Neural cell (in vitro differentiated cells): ENCODE measurements around the gene ZNF606. TPM values are rescaled to one million over a fixed set of nuclear protein-coding genes. Genes with fewer than 3 reads are reported as not detected.

ENCODE experiments used
- H2AFZ ChIP-seq: fragments of 200-600, 300-800 bp; sonication (generic), shearing (Covaris generic); 2 replicates; pipeline ENCODE4 v1.6.0; 2014; ENCODE audit warnings: low read depth, mild to moderate bottlenecking, antibody characterized with exemption, low read length, moderate library complexity
- H3F3A ChIP-seq: fragments of 200-600 bp; shearing (Covaris generic); 2 replicates; pipeline ENCODE4 v1.6.1; 2016; ENCODE audit warnings: mild to moderate bottlenecking, moderate library complexity, mixed read lengths, antibody characterized with exemption, low read length; ENCODE audit not compliant: insufficient read depth, poor library complexity, severe bottlenecking
- H3K27ac ChIP-seq: fragments of 200-600, 300-800 bp; sonication (generic), shearing (Covaris generic); 2 replicates; pipeline ENCODE4 v1.5.1; 2014; ENCODE audit warnings: mild to moderate bottlenecking, low read length, moderate library complexity
- H3K27me3 ChIP-seq: fragments of 300-800, 200-600 bp; sonication (generic), shearing (Covaris generic); 2 replicates; pipeline ENCODE4 v1.6.0; 2014; ENCODE audit warnings: mild to moderate bottlenecking, low read depth, low read length, moderate library complexity; ENCODE audit not compliant: insufficient read depth
- H3K36me3 ChIP-seq: fragments of 300-800, 200-600 bp; sonication (generic), shearing (Covaris generic); 2 replicates; pipeline ENCODE4 v1.5.1; 2014; ENCODE audit warnings: mild to moderate bottlenecking, antibody characterized with exemption, low read length, moderate library complexity; ENCODE audit not compliant: insufficient read depth
- H3K4me2 ChIP-seq: fragments of 300-800, 200-600 bp; sonication (generic), shearing (Covaris generic); 2 replicates; pipeline ENCODE4 v1.6.0; 2014; ENCODE audit warnings: mild to moderate bottlenecking, low read length
- H3K4me3 ChIP-seq: fragments of 300-800, 200-600 bp; sonication (generic), shearing (Covaris generic); 2 replicates; pipeline ENCODE4 v1.5.1; 2014; ENCODE audit warnings: mild to moderate bottlenecking, low read length, moderate library complexity
- H3K79me2 ChIP-seq: fragments of 200-600 bp; shearing (Covaris generic); replicated peaks from 2 replicates; pipeline ENCODE4 v1.6.0; 2014; ENCODE audit warnings: mild to moderate bottlenecking, low read length, moderate library complexity; ENCODE audit not compliant: insufficient read depth
- H3K9ac ChIP-seq: fragments of 300-800, 200-600 bp; sonication (generic), shearing (Covaris generic); 2 replicates; pipeline ENCODE4 v1.6.1; 2016; ENCODE audit warnings: mild to moderate bottlenecking, low read length, mixed read lengths
- H3K9me2 ChIP-seq: fragments of 200-600 bp; shearing (Covaris generic); 2 replicates; pipeline ENCODE4 v1.6.1; 2016; ENCODE audit warnings: mild to moderate bottlenecking, low read length, mixed read lengths; ENCODE audit not compliant: insufficient read depth
- H3K9me3 ChIP-seq: fragments of 200-600, 300-800 bp; sonication (generic), shearing (Covaris generic); 2 replicates; pipeline ENCODE4 v1.6.1; 2016; ENCODE audit warnings: mild to moderate bottlenecking, mixed run types, low read length, moderate library complexity, mixed read lengths
- H4K20me1 ChIP-seq: fragments of 200-600 bp; shearing (Covaris generic); 2 replicates; pipeline ENCODE4 v1.6.1; 2016; ENCODE audit warnings: mild to moderate bottlenecking, mixed run types; ENCODE audit not compliant: insufficient read depth
- CTCF ChIP-seq: fragments of 450-650 bp; IDR thresholded peaks from 2 replicates; pipeline ENCODE4 v1.5.1; 2014; ENCODE audit warnings: antibody characterized with exemption, mild to moderate bottlenecking, moderate library complexity; ENCODE audit not compliant: poor library complexity, severe bottlenecking
- EP300 ChIP-seq: fragments of 450-650 bp; conservative IDR thresholded peaks from 2 replicates; pipeline ENCODE4 v1.6.1; 2014; ENCODE audit warnings: antibody characterized with exemption, mild to moderate bottlenecking, moderate library complexity; ENCODE audit not compliant: poor library complexity, severe bottlenecking
- EZH2 ChIP-seq: fragments of 200-600, 300-800 bp; shearing (Covaris generic), sonication (generic); IDR thresholded peaks from 2 replicates; pipeline ENCODE4 v1.6.1; 2014; ENCODE audit warnings: antibody characterized with exemption, low read length, borderline replicate concordance, mild to moderate bottlenecking; ENCODE audit not compliant: insufficient read depth, poor library complexity, severe bottlenecking
- MXI1 ChIP-seq: fragments of 450-650 bp; conservative IDR thresholded peaks from 2 replicates; pipeline ENCODE4 v1.6.1; 2014; ENCODE audit warnings: antibody characterized with exemption, mild to moderate bottlenecking; ENCODE audit not compliant: poor library complexity, severe bottlenecking
- POLR2AphosphoS5 ChIP-seq: IDR thresholded peaks from 2 replicates; pipeline ENCODE4 v1.6.1; 2012
- RAD21 ChIP-seq: fragments of 450-650 bp; conservative IDR thresholded peaks from 2 replicates; pipeline ENCODE4 v1.6.1; 2014; ENCODE audit warnings: antibody characterized with exemption, mild to moderate bottlenecking, moderate library complexity
- SMC3 ChIP-seq: fragments of 450-650 bp; conservative IDR thresholded peaks from 2 replicates; pipeline ENCODE4 v1.6.1; 2014; ENCODE audit warnings: antibody characterized with exemption, mild to moderate bottlenecking, moderate library complexity; ENCODE audit not compliant: poor library complexity
- TAF1 ChIP-seq: IDR thresholded peaks from 2 replicates; pipeline ENCODE4 v1.6.1; 2012; ENCODE audit warnings: low read depth
- polyA plus RNA-seq: library from polyadenylated mRNA; depleted of rRNA; stranded (reverse); fragments of >200 nt; gene quantifications from 2 replicates; pipeline ENCODE4 v1.2.3, GENCODE V29; 2014
- TF ChIP-seq, protein P1 (sequence below): IDR thresholded peaks from 2 replicates; pipeline ENCODE4 v1.6.1; 2012; ENCODE audit warnings: borderline replicate concordance

The ZNF606 gene
- polyA plus RNA-seq, 1 donor from 2014 or later: 39.1 TPM

DNA sequence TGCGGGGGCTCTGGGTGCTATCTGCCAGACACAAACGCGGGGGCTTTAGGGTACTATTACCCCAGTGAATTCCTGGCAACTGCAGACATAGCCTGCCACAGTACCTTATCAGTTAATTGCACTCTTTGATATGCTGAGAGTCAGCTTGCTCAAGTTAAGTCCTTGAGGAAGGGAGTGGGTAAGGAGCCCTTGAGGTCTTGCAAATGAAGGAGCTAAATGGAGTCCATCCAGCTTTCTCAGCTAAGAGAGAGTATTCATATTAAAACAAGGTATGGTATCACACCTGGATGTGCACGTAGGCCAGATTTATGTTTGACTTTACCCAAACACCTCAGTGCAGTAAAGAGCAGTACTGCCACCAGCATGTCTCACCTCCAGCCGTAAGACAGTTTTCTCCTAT lies 11.5 kb upstream of the ZNF606 start:
- Histone ChIP-seq H2AFZ (no peak overlapping the region), H3K27me3 (no peaks in the 10 kb centered on the region), H3F3A (no peaks in the 10 kb centered on the region), H3K36me3 (peaks cover 8% of the 10 kb centered on the region), H3K9ac (no peak overlapping the region), H3K9me3 (peaks cover 14% of the 10 kb centered on the region), H3K4me3 (no peak overlapping the region), H3K4me2 (no peak overlapping the region), H3K27ac (no peak overlapping the region), H4K20me1 (no peaks in the 10 kb centered on the region), H3K79me2 (no peaks in the 10 kb centered on the region), H3K9me2 (no peaks in the 10 kb centered on the region)
- no peak for TF ChIP-seq MXI1
- no peak for TF ChIP-seq TAF1
- TF ChIP-seq POLR2AphosphoS5: no peak
- TF ChIP-seq, protein P1, sequence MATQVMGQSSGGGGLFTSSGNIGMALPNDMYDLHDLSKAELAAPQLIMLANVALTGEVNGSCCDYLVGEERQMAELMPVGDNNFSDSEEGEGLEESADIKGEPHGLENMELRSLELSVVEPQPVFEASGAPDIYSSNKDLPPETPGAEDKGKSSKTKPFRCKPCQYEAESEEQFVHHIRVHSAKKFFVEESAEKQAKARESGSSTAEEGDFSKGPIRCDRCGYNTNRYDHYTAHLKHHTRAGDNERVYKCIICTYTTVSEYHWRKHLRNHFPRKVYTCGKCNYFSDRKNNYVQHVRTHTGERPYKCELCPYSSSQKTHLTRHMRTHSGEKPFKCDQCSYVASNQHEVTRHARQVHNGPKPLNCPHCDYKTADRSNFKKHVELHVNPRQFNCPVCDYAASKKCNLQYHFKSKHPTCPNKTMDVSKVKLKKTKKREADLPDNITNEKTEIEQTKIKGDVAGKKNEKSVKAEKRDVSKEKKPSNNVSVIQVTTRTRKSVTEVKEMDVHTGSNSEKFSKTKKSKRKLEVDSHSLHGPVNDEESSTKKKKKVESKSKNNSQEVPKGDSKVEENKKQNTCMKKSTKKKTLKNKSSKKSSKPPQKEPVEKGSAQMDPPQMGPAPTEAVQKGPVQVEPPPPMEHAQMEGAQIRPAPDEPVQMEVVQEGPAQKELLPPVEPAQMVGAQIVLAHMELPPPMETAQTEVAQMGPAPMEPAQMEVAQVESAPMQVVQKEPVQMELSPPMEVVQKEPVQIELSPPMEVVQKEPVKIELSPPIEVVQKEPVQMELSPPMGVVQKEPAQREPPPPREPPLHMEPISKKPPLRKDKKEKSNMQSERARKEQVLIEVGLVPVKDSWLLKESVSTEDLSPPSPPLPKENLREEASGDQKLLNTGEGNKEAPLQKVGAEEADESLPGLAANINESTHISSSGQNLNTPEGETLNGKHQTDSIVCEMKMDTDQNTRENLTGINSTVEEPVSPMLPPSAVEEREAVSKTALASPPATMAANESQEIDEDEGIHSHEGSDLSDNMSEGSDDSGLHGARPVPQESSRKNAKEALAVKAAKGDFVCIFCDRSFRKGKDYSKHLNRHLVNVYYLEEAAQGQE: no peak
- no peak for TF ChIP-seq EZH2
- no peak for TF ChIP-seq CTCF
- TF ChIP-seq RAD21: no peak
- TF ChIP-seq EP300: no peak
- TF ChIP-seq SMC3: no peak

GRCh38 chr19:58010507-58010906 lies 7.9 kb upstream of the ZNF606 start:
- Histone ChIP-seq H3F3A (no peaks in the 10 kb centered on the region), H3K9me2 (no peaks in the 10 kb centered on the region), H3K9me3 (peaks cover 15% of the 10 kb centered on the region), H3K36me3 (peaks cover 23% of the 10 kb centered on the region), H3K4me3 (no peak overlapping the region), H4K20me1 (no peaks in the 10 kb centered on the region), H3K4me2 (no peak overlapping the region), H2AFZ (no peak overlapping the region), H3K27ac (no peak overlapping the region), H3K9ac (no peak overlapping the region), H3K79me2 (no peaks in the 10 kb centered on the region), H3K27me3 (no peaks in the 10 kb centered on the region)
- TF ChIP-seq RAD21 (no peak), POLR2AphosphoS5 (no peak), EZH2 (no peak), EP300 (no peak), SMC3 (no peak)
- TF ChIP-seq, protein P1: no peak
